GM12878 (cell line): ENCODE measurements around the gene HNRNPAB. TPM values are rescaled to one million over a fixed set of nuclear protein-coding genes. Genes with fewer than 3 reads are reported as not detected.

ENCODE experiments used
- ATAC-seq: fragments of 200-7000 bp; cut with Tn5 transposase; 3 replicates; pipeline ENCODE4 v1.9.1; 2020; ENCODE audit warnings: mild to moderate bottlenecking, moderate library complexity
- BruUV-seq: library from RNA; stranded (reverse); fragments of 400-500 nt; replicated peaks from 2 replicates; lab custom pipeline; 2021; lab: Mats Ljungman, UMichigan
- CTCF ChIA-PET: fragments of 300-600 bp; sonication (Branson Sonifier 250); formaldehyde crosslinking; extraction: SDS; loops from one replicate; lab custom pipeline; 2021; ENCODE audit warnings: inconsistent platforms; lab: Yijun Ruan, JAX
- POLR2A ChIA-PET: fragments of 350-600 bp; formaldehyde crosslinking; extraction: SDS; loops from one replicate; lab custom pipeline; 2021; ENCODE audit warnings: inconsistent platforms; lab: Charles Lee
- RAD21 ChIA-PET: fragments of 300-600 bp; sonication (Branson Sonifier 250); formaldehyde crosslinking; loops from one replicate; lab custom pipeline; 2023; ENCODE audit warnings: antibody characterized with exemption; ENCODE audit not compliant: unreplicated experiment; lab: Charles Lee
- SMC1A ChIA-PET: fragments of 300-600 bp; sonication (Branson Sonifier 250); formaldehyde crosslinking; loops from one replicate; lab custom pipeline; 2023; ENCODE audit not compliant: unreplicated experiment, uncharacterized antibody; lab: Charles Lee
- DNase-seq: peaks from one replicate; pipeline ENCODE4 v3.0.0-alpha.2; 2011; ENCODE audit warnings: low read depth, low spot score
- FAIRE-seq: peaks from 3 replicates; lab custom pipeline; 2011; peaks lifted over from hg19 to GRCh38; lab: Jason Lieb, UNC
- H2AFZ ChIP-seq: 2 replicates; pipeline ENCODE4 v1.6.0; 2011; ENCODE audit warnings: low read depth, low read length, control low read depth; ENCODE audit not compliant: control insufficient read depth
- H3K27ac ChIP-seq: 2 replicates; pipeline ENCODE4 v1.5.1; 2011; ENCODE audit warnings: control low read depth; ENCODE audit not compliant: control insufficient read depth, insufficient read depth
- H3K27me3 ChIP-seq, 2 experiments: replicated peaks in 1 of 2; 2 replicates each; pipeline versions ENCODE4 v1.6.0 to v1.6.1; 2011; ENCODE audit warnings: low read length in 1 of 2; ENCODE audit not compliant: control insufficient read depth in 2 of 2, insufficient read depth in 2 of 2
- H3K36me3 ChIP-seq, 2 experiments: 2 replicates each; pipeline ENCODE4 v1.5.1; 2011; ENCODE audit warnings: low read length in 1 of 2; ENCODE audit not compliant: control insufficient read depth in 2 of 2, insufficient read depth in 2 of 2
- H3K4me1 ChIP-seq: 2 replicates; pipeline ENCODE4 v1.6.1; 2011; ENCODE audit warnings: mild to moderate bottlenecking, low read length, moderate library complexity, mixed read lengths; ENCODE audit not compliant: control insufficient read depth, insufficient read depth
- H3K4me2 ChIP-seq: 2 replicates; pipeline ENCODE4 v1.6.0; 2011; ENCODE audit warnings: control low read depth; ENCODE audit not compliant: control insufficient read depth, insufficient read depth
- H3K4me3 ChIP-seq: fragments of 200-600 bp; sonication (generic); 2 replicates; pipeline ENCODE4 v1.5.1; 2016
- H3K79me2 ChIP-seq: 2 replicates; pipeline ENCODE4 v1.6.0; 2011; ENCODE audit warnings: low read length; ENCODE audit not compliant: control insufficient read depth, insufficient read depth
- H3K9ac ChIP-seq: 2 replicates; pipeline ENCODE4 v1.8.0; 2011; ENCODE audit warnings: low read length, control low read depth, mixed read lengths; ENCODE audit not compliant: control insufficient read depth, insufficient read depth
- H3K9me3 ChIP-seq: replicated peaks from 3 replicates; pipeline ENCODE4 v1.5.1; 2011; ENCODE audit warnings: mild to moderate bottlenecking, low read length; ENCODE audit not compliant: control insufficient read depth, insufficient read depth
- H4K20me1 ChIP-seq: 2 replicates; pipeline ENCODE4 v1.6.0; 2011; ENCODE audit not compliant: control insufficient read depth, insufficient read depth
- CREB1 ChIP-seq: IDR thresholded peaks from 2 replicates; pipeline ENCODE4 v1.6.1; 2012; ENCODE audit warnings: low read depth, mild to moderate bottlenecking, inconsistent platforms
- CUX1 ChIP-seq: IDR thresholded peaks from 2 replicates; pipeline ENCODE4 v1.6.1; 2012; ENCODE audit warnings: improper control_type of control experiment, low read depth, low read length; ENCODE audit not compliant: insufficient replicate concordance
- GABPA ChIP-seq: IDR thresholded peaks from 2 replicates; pipeline ENCODE4 v1.6.1; 2014; ENCODE audit warnings: antibody characterized with exemption, low read depth, mild to moderate bottlenecking, inconsistent platforms
- WGBS: methylation state at CpG from one replicate; pipeline ENCODE4 v1.1.6; 2016; ENCODE audit warnings: low lambda C conversion rate; ENCODE audit not compliant: insufficient replicate concordance, insufficient coverage; ENCODE audit errors: missing lambda C conversion rate; 5-methylcytosine and 5-hydroxymethylcytosine counted together
- in situ Hi-C: fragments of 300-500 bp; cut with MboI; formaldehyde crosslinking; loops from 9 replicates; pipeline ENCODE4 v1.14.3; 2018; ENCODE audit warnings: mixed read lengths
- intact Hi-C: fragments of 100-400 bp; cut with micrococcal nuclease; formaldehyde crosslinking; loops from one replicate; pipeline ENCODE4 v1.14.2; 2022; ENCODE audit not compliant: unreplicated experiment
- polyA plus RNA-seq, 11 experiments: library from polyadenylated mRNA; depleted of rRNA in 4 of 11; unstranded in 6 of 11; stranded (reverse) in 5 of 11; fragments of >200 nt; fragmentation: Nextera tagmentation in 4 of 11; fragmentation: Illumina TruSeq in 1 of 11; extraction: Ambion mirVana in 4 of 11; extraction: Trizol in 1 of 11; gene quantifications; 1 replicate in 1 of 11; 2 replicates in 10 of 11; pipeline versions ENCODE4 v1.2.1 to v1.2.3, GENCODE V29; 2011 to 2016; ENCODE audit warnings: inconsistent platforms in 2 of 11, missing spikeins in 2 of 11, low read depth in 1 of 11
- total RNA-seq, 4 experiments: library from RNA; depleted of rRNA in 3 of 4; stranded (reverse); fragments of >200 nt in 3 of 4; fragmentation: Illumina TruSeq in 1 of 4; extraction: Trizol in 1 of 4; gene quantifications; 2 replicates each; pipeline versions ENCODE4 v1.2.1 to v1.2.3, GENCODE V29; 2013 to 2021

Gene HNRNPAB
- total and polyA plus RNA-seq, 10 of the 15 experiments (the other 5 are each of a cell fraction or from before 2014, with no cell fraction given), result 42.3 to 330 (median 230) TPM

DNA sequence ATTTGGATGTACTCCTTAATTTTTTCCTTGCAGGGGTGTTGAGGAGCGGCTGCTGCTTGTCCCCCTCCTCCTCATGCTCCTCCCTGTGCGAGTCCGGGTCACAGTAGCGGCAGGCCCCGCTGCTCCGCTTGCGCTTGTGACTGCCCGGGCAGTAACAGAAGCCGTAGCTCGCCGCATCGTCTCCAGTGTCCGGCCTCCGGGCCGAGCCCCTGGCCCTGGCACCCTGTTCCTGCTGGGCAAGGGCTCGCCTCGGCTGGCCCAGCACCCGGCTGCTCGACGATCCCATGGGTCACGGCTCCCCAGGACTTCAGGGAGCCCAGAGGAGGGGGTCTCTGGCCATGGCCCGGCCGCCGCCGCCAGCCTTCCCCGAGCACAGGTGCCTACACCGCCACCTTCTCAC, 17.3 kb upstream of the HNRNPAB start, which contains the start of gene GMCL2 (continued):
- no peak for TF ChIP-seq CUX1

DNA sequence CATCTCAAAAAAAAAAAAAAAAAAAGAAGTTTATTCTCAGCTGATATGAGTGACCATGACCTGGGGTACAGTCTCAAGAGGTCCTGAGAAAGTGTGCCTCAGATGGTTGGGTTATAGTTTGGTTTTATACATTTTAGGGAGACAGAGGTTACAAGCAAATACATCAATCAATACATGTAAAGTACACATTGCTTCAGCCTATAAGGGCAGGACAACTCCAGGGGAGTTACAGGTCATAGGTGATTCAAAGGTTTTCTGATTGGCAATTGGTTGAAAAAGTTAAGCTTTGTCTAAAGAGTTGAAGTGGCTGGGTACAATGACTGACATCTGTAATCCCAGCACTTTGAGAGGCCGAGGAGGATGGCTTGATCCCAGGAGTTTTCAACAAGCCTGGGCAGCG, 14.9 kb upstream of the HNRNPAB start:
- H3K27ac ChIP-seq, result no peak overlapping the region
- no peak for DNase-seq
- peaks cover 0 to 5% of the 10 kb centered on the region in 2 experiments; a peak in 3 of 4 replicates for H3K27me3 ChIP-seq
- no peaks in the 10 kb centered on the region for H3K4me1 ChIP-seq
- no peak overlapping the region for H3K9ac ChIP-seq
- H4K20me1 ChIP-seq, result no peaks in the 10 kb centered on the region
- no peak for TF ChIP-seq CREB1
- no peak for TF ChIP-seq GABPA
- ChIA-PET RAD21 (no interaction called here), SMC1A (no interaction called here), CTCF (no interaction called here), POLR2A (interaction anchor here (0.7 kb wide), 1 partner anchor 1003 kb away, joined by 3 read pairs; no protein-coding TSS in a partner anchor)
- no peaks in the 10 kb centered on the region for H3K79me2 ChIP-seq
- in situ Hi-C loops, result no loop called here
- BruUV-seq, result no TSS peak
- H3K36me3 ChIP-seq, result no peaks in the 10 kb centered on the region
- H3K4me3 ChIP-seq, result no peak overlapping the region
- 17% methylated on average over 2 of the region's 2 CpGs for WGBS
- no peak for FAIRE-seq
- H2AFZ ChIP-seq, result no peak overlapping the region
- no peak overlapping the region for H3K4me2 ChIP-seq
- no peaks in the 10 kb centered on the region for H3K9me3 ChIP-seq
- ATAC-seq, result no peak
- intact Hi-C loops, result no loop called here
